ENCODE results near the gene NOL4L.

GRCh38 chr20:32594204-32594603, 9.1 kb upstream of the NOL4L start:
- no peak for TF ChIP-seq POLR2AphosphoS5 (IDR thresholded peaks at IDR 0.05; ENCODE audit: low read depth)
- TF ChIP-seq GABPA (IDR thresholded peaks at IDR 0.05; ENCODE audit: low read depth) = no peak
- TF ChIP-seq CTCF (IDR thresholded peaks at IDR 0.05; ENCODE audit: insufficient read depth, low read length) = no peak

Data from HL-60 (cell line).